ENCODE measurements around the gene SRC. TPM values are rescaled to one million over a fixed set of nuclear protein-coding genes. Genes with fewer than 3 reads are reported as not detected.

Gene SRC
- total RNA-seq, 1 donor from 2014 or later, result 3.5 TPM

- no peak for DNase-seq (ENCODE audit: low spot score)
- Mint-ChIP-seq H3K36me3 (ENCODE audit: low read depth) (no peaks in the 10 kb centered on the region), H3K27me3 (ENCODE audit: low read depth) (peaks cover 10% of the 10 kb centered on the region), H3K4me1 (ENCODE audit: low read depth) (no peaks in the 10 kb centered on the region), H3K27ac (no peak overlapping the region), H3K4me3 (ENCODE audit: low read depth) (no peak overlapping the region), H3K9me3 (no peaks in the 10 kb centered on the region)
- intact Hi-C loops (cut with micrococcal nuclease), result no loop called here
Measured at GRCh38 chr20:37421060-37421905, 75.3 kb downstream of the SRC start.

GRCh38 chr20:37421988-37422387, 76.0 kb downstream of the SRC start:
- H3K27me3 Mint-ChIP-seq (ENCODE audit: low read depth), result peaks cover 10% of the 10 kb centered on the region
- no peak overlapping the region for H3K27ac Mint-ChIP-seq
- H3K9me3 Mint-ChIP-seq, result no peaks in the 10 kb centered on the region
- no peak for DNase-seq (ENCODE audit: low spot score)
- no peak overlapping the region for H3K4me3 Mint-ChIP-seq (ENCODE audit: low read depth)
- intact Hi-C loops (cut with micrococcal nuclease), result no loop called here
- no peaks in the 10 kb centered on the region for H3K36me3 Mint-ChIP-seq (ENCODE audit: low read depth)
- H3K4me1 Mint-ChIP-seq (ENCODE audit: low read depth), result no peaks in the 10 kb centered on the region

GRCh38 chr20:37422791-37423286, 76.9 kb downstream of the SRC start:
- H3K27ac Mint-ChIP-seq, result no peak overlapping the region
- no peaks in the 10 kb centered on the region for H3K36me3 Mint-ChIP-seq (ENCODE audit: low read depth)

GRCh38 chr20:37423545-37423944, 77.6 kb downstream of the SRC start:
- Mint-ChIP-seq H3K36me3 (ENCODE audit: low read depth) (no peaks in the 10 kb centered on the region), H3K4me1 (ENCODE audit: low read depth) (no peaks in the 10 kb centered on the region), H3K9me3 (no peaks in the 10 kb centered on the region), H3K4me3 (ENCODE audit: low read depth) (no peak overlapping the region), H3K27me3 (ENCODE audit: low read depth) (peaks cover 10% of the 10 kb centered on the region), H3K27ac (no peak overlapping the region)
- intact Hi-C loops (cut with micrococcal nuclease), result no loop called here
- DNase-seq (ENCODE audit: low spot score), result no peak

More at GRCh38 chr20:37422791-37423286, 76.9 kb downstream of the SRC start:
- H3K4me3 Mint-ChIP-seq (ENCODE audit: low read depth), result no peak overlapping the region
- DNase-seq (ENCODE audit: low spot score), result no peak
- peaks cover 10% of the 10 kb centered on the region for H3K27me3 Mint-ChIP-seq (ENCODE audit: low read depth)
- H3K4me1 Mint-ChIP-seq (ENCODE audit: low read depth), result no peaks in the 10 kb centered on the region
- no peaks in the 10 kb centered on the region for H3K9me3 Mint-ChIP-seq
- intact Hi-C loops (cut with micrococcal nuclease), result no loop called here

GRCh38 chr20:37424062-37424851, 78.3 kb downstream of the SRC start:
- Mint-ChIP-seq H3K9me3 (no peaks in the 10 kb centered on the region), H3K27me3 (ENCODE audit: low read depth) (peaks cover 10% of the 10 kb centered on the region), H3K4me3 (ENCODE audit: low read depth) (no peak overlapping the region), H3K27ac (no peak overlapping the region), H3K4me1 (ENCODE audit: low read depth) (no peaks in the 10 kb centered on the region), H3K36me3 (ENCODE audit: low read depth) (no peaks in the 10 kb centered on the region)
- intact Hi-C loops (cut with micrococcal nuclease), result no loop called here
- no peak for DNase-seq (ENCODE audit: low spot score)

- Mint-ChIP-seq H3K4me3 (ENCODE audit: low read depth) (no peak overlapping the region), H3K27me3 (ENCODE audit: low read depth) (peaks cover 10% of the 10 kb centered on the region), H3K9me3 (no peaks in the 10 kb centered on the region), H3K27ac (no peak overlapping the region), H3K4me1 (ENCODE audit: low read depth) (no peaks in the 10 kb centered on the region), H3K36me3 (ENCODE audit: low read depth) (no peaks in the 10 kb centered on the region)
- no peak for DNase-seq (ENCODE audit: low spot score)
- intact Hi-C loops (cut with micrococcal nuclease), result no loop called here
Measured at GRCh38 chr20:37425103-37425625, 79.2 kb downstream of the SRC start.

- Mint-ChIP-seq H3K4me1 (ENCODE audit: low read depth) (no peaks in the 10 kb centered on the region), H3K36me3 (ENCODE audit: low read depth) (no peaks in the 10 kb centered on the region), H3K9me3 (no peaks in the 10 kb centered on the region), H3K27ac (no peak overlapping the region), H3K27me3 (ENCODE audit: low read depth) (peaks cover 6% of the 10 kb centered on the region), H3K4me3 (ENCODE audit: low read depth) (no peak overlapping the region)
- DNase-seq (ENCODE audit: low spot score), result no peak
- intact Hi-C loops (cut with micrococcal nuclease), result no loop called here
Measured at GRCh38 chr20:37426106-37426505, 80.2 kb downstream of the SRC start.

GRCh38 chr20:37426978-37427377, 81.0 kb downstream of the SRC start:
- Mint-ChIP-seq H3K36me3 (ENCODE audit: low read depth) (no peaks in the 10 kb centered on the region), H3K27ac (no peak overlapping the region), H3K27me3 (ENCODE audit: low read depth) (peaks cover 2% of the 10 kb centered on the region), H3K9me3 (no peaks in the 10 kb centered on the region), H3K4me1 (ENCODE audit: low read depth) (no peaks in the 10 kb centered on the region), H3K4me3 (ENCODE audit: low read depth) (no peak overlapping the region)
- no peak for DNase-seq (ENCODE audit: low spot score)
- intact Hi-C loops (cut with micrococcal nuclease), result no loop called here

GRCh38 chr20:37430044-37430443, 84.1 kb downstream of the SRC start:
- Mint-ChIP-seq H3K4me1 (ENCODE audit: low read depth) (no peaks in the 10 kb centered on the region), H3K9me3 (no peaks in the 10 kb centered on the region), H3K36me3 (ENCODE audit: low read depth) (no peaks in the 10 kb centered on the region), H3K27me3 (ENCODE audit: low read depth) (no peaks in the 10 kb centered on the region), H3K27ac (no peak overlapping the region), H3K4me3 (ENCODE audit: low read depth) (no peak overlapping the region)
- no peak for DNase-seq (ENCODE audit: low spot score)
- intact Hi-C loops (cut with micrococcal nuclease), result no loop called here

GRCh38 chr20:37430778-37431460, 85.0 kb downstream of the SRC start:
- Mint-ChIP-seq H3K4me3 (ENCODE audit: low read depth) (no peak overlapping the region), H3K4me1 (ENCODE audit: low read depth) (no peaks in the 10 kb centered on the region), H3K27me3 (ENCODE audit: low read depth) (no peaks in the 10 kb centered on the region), H3K36me3 (ENCODE audit: low read depth) (no peaks in the 10 kb centered on the region), H3K27ac (no peak overlapping the region), H3K9me3 (no peaks in the 10 kb centered on the region)
- intact Hi-C loops (cut with micrococcal nuclease), result no loop called here
- no peak for DNase-seq (ENCODE audit: low spot score)

GRCh38 chr20:37431786-37432185, 85.8 kb downstream of the SRC start:
- H3K27me3 Mint-ChIP-seq (ENCODE audit: low read depth), result no peaks in the 10 kb centered on the region
- no peaks in the 10 kb centered on the region for H3K36me3 Mint-ChIP-seq (ENCODE audit: low read depth)
- H3K27ac Mint-ChIP-seq, result no peak overlapping the region
- H3K4me1 Mint-ChIP-seq (ENCODE audit: low read depth), result no peaks in the 10 kb centered on the region
- intact Hi-C loops (cut with micrococcal nuclease), result no loop called here
- H3K4me3 Mint-ChIP-seq (ENCODE audit: low read depth), result no peak overlapping the region
- no peak for DNase-seq (ENCODE audit: low spot score)
- no peaks in the 10 kb centered on the region for H3K9me3 Mint-ChIP-seq

GRCh38 chr20:37432606-37433005, 86.7 kb downstream of the SRC start:
- no peak overlapping the region for H3K4me3 Mint-ChIP-seq (ENCODE audit: low read depth)
- H3K27me3 Mint-ChIP-seq (ENCODE audit: low read depth), result no peaks in the 10 kb centered on the region
- no peak for DNase-seq (ENCODE audit: low spot score)
- H3K27ac Mint-ChIP-seq, result no peak overlapping the region
- no peaks in the 10 kb centered on the region for H3K4me1 Mint-ChIP-seq (ENCODE audit: low read depth)
- H3K9me3 Mint-ChIP-seq, result no peaks in the 10 kb centered on the region
- intact Hi-C loops (cut with micrococcal nuclease), result no loop called here
- no peaks in the 10 kb centered on the region for H3K36me3 Mint-ChIP-seq (ENCODE audit: low read depth)
